KMS-11 (cell line): ENCODE measurements around the gene PNRC2.

Experiments
- H2AFZ ChIP-seq: fragments of 200-600 bp; sonication (generic); 2 replicates; pipeline ENCODE4 v1.6.1; 2016; ENCODE audit warnings: antibody characterized with exemption, mixed run types, low read depth
- H3K27ac ChIP-seq: fragments of 200-600 bp; sonication (generic); 2 replicates; pipeline ENCODE4 v1.6.1; 2016; ENCODE audit warnings: mild to moderate bottlenecking, mixed run types
- H3K27me3 ChIP-seq: fragments of 200-600 bp; sonication (generic); 2 replicates; pipeline ENCODE4 v1.6.1; 2017; ENCODE audit warnings: mild to moderate bottlenecking, low read depth, mixed run types, moderate library complexity; ENCODE audit not compliant: insufficient read depth
- H3K36me3 ChIP-seq: fragments of 200-600 bp; sonication (generic); 2 replicates; pipeline ENCODE4 v1.6.1; 2017; ENCODE audit warnings: mild to moderate bottlenecking, mixed run types; ENCODE audit not compliant: insufficient read depth
- H3K4me1 ChIP-seq: fragments of 200-600 bp; sonication (generic); 2 replicates; pipeline ENCODE4 v1.6.1; 2016; ENCODE audit warnings: mild to moderate bottlenecking, low read depth, mixed run types; ENCODE audit not compliant: poor library complexity, severe bottlenecking
- H3K4me2 ChIP-seq: fragments of 200-600 bp; sonication (generic); 2 replicates; pipeline ENCODE4 v1.7.0; 2016; ENCODE audit warnings: mild to moderate bottlenecking, mixed run types
- H3K4me3 ChIP-seq: fragments of 200-600 bp; sonication (generic); IDR thresholded peaks from 2 replicates; pipeline ENCODE4 v1.6.1; 2017; ENCODE audit warnings: low read depth, low read length, mixed read lengths; ENCODE audit not compliant: insufficient read depth
- H3K79me2 ChIP-seq: fragments of 200-600 bp; sonication (generic); 2 replicates; pipeline ENCODE4 v1.6.1; 2016; ENCODE audit warnings: low read depth, mixed run types; ENCODE audit not compliant: insufficient read depth
- H3K9ac ChIP-seq: fragments of 200-600 bp; sonication (generic); 2 replicates; pipeline ENCODE4 v1.6.1; 2016; ENCODE audit warnings: mild to moderate bottlenecking, mixed run types
- H4K20me1 ChIP-seq: fragments of 200-600 bp; sonication (generic); 2 replicates; pipeline ENCODE4 v1.6.1; 2016; ENCODE audit warnings: mild to moderate bottlenecking, mixed run types; ENCODE audit not compliant: insufficient read depth
- TF ChIP-seq, protein P1 (sequence below): fragments of 200-600 bp; sonication (generic); conservative IDR thresholded peaks from 2 replicates; pipeline ENCODE4 v1.6.1; 2017; ENCODE audit warnings: low read depth, mild to moderate bottlenecking, antibody characterized with exemption, low read length, moderate library complexity, mixed read lengths

The PNRC2 gene

DNA sequence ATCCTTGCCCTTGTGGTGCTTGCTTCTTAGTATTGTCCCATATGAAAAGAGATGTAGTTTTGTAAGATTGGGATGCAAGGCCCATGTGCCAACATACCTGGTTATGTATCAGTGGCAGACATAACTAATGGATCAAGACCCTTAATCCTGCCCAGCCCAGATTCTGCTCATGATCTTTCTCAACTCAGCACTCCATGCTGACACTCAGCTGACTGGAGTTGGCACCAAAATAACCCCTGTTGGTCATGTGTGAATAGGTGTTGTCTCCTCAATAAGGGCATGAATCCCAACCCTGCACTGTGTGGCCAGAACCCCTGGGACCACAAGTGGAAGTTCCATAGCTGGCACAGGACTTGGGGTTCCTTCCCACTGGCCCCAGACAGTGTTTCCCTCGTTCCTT, 32.5 kb upstream of the PNRC2 start:
- H3K79me2 ChIP-seq, result no peaks in the 10 kb centered on the region
- H3K36me3 ChIP-seq, result no peaks in the 10 kb centered on the region
- TF ChIP-seq, protein P1, sequence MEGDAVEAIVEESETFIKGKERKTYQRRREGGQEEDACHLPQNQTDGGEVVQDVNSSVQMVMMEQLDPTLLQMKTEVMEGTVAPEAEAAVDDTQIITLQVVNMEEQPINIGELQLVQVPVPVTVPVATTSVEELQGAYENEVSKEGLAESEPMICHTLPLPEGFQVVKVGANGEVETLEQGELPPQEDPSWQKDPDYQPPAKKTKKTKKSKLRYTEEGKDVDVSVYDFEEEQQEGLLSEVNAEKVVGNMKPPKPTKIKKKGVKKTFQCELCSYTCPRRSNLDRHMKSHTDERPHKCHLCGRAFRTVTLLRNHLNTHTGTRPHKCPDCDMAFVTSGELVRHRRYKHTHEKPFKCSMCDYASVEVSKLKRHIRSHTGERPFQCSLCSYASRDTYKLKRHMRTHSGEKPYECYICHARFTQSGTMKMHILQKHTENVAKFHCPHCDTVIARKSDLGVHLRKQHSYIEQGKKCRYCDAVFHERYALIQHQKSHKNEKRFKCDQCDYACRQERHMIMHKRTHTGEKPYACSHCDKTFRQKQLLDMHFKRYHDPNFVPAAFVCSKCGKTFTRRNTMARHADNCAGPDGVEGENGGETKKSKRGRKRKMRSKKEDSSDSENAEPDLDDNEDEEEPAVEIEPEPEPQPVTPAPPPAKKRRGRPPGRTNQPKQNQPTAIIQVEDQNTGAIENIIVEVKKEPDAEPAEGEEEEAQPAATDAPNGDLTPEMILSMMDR, result no peak
- no peak overlapping the region for H3K9ac ChIP-seq
- H2AFZ ChIP-seq, result no peak overlapping the region
- no peak overlapping the region for H3K4me3 ChIP-seq
- H3K4me2 ChIP-seq, result no peak overlapping the region
- no peaks in the 10 kb centered on the region for H3K4me1 ChIP-seq
- H4K20me1 ChIP-seq, result no peaks in the 10 kb centered on the region
- no peak overlapping the region for H3K27ac ChIP-seq
- H3K27me3 ChIP-seq, result no peaks in the 10 kb centered on the region

DNA sequence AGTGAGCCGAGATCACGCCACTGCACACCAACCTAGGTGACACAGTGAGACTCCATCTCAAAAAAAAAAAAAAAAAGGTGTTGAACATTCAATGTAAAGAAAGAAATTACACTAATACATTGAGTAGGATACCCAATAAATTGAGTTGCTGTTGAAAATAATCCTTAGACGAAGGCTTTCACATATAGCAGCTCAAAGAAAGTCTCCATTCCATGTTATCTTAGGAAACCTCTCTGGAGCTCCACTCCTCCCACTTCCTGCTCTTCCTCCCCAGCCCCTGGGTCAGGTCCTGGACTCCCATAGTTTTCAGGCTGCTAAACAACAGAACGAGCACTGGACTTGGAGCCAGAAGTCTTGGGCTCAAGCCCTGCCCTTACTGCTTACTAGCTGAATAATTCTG, 30.8 kb upstream of the PNRC2 start:
- H2AFZ ChIP-seq, result no peak overlapping the region
- no peaks in the 10 kb centered on the region for H3K36me3 ChIP-seq
- H3K79me2 ChIP-seq, result no peaks in the 10 kb centered on the region
- no peak overlapping the region for H3K4me3 ChIP-seq
- H3K4me2 ChIP-seq, result no peak overlapping the region
- no peak overlapping the region for H3K9ac ChIP-seq
- no peaks in the 10 kb centered on the region for H3K27me3 ChIP-seq
- no peak overlapping the region for H3K27ac ChIP-seq
- no peaks in the 10 kb centered on the region for H3K4me1 ChIP-seq
- TF ChIP-seq, protein P1, result no peak
- H4K20me1 ChIP-seq, result no peaks in the 10 kb centered on the region

DNA sequence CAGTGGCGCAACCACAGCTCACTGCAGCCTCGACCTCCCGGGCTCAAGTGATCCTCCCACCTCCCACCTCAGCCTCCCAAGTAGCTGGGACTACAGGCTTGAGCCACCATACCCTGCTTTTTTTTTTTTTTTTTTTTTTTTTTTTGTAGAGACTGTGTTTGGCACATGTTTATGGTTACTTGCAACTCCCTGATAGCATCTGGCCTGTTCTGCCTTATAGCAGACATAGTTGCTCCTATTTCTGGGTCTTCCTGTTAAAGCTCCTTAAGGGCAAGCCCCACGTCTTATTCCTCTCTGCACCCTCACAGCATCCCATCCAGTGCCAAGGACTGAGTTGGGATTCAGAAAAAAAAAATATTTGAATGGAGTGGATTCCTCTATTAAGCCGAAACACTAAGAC, 29.4 kb upstream of the PNRC2 start:
- Histone ChIP-seq H3K9ac (no peak overlapping the region), H3K27ac (no peak overlapping the region), H3K36me3 (no peaks in the 10 kb centered on the region), H3K4me2 (no peak overlapping the region), H3K4me1 (no peaks in the 10 kb centered on the region), H3K27me3 (no peaks in the 10 kb centered on the region), H3K4me3 (no peak overlapping the region), H2AFZ (no peak overlapping the region), H3K79me2 (no peaks in the 10 kb centered on the region), H4K20me1 (no peaks in the 10 kb centered on the region)
- TF ChIP-seq, protein P1, result no peak

DNA sequence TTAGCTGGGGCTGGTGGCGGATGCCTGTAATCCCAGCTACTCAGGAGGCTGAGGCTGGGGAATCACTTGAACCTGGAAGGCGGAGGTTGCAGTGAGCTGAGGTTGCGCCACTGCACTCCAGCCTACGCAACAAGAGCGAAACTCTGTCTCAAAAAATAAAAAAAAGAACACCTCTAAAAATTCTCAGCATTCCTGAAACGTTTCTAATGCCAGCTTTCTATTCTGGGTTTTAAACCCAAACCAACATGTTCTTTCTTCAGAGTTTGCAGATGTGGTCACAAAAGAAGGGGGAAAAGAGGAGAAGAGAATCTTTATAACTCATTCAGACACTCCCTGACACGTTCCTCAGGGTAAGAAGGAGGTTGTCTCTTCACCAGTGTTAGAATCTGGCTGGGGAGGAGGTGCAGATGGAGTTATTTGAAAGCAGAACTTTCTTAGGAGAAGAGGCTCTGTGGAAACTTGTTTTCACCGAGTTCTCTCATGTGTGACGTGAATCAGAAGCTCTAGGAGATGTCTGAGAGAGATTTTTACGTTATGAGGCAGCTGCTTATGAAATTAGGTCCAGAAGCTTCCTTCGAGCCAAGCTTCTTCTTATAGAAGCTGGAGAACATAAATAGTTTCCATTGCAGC, 28.7 kb upstream of the PNRC2 start:
- Histone ChIP-seq H3K9ac (no peak overlapping the region), H3K4me1 (no peaks in the 10 kb centered on the region), H3K4me3 (no peak overlapping the region), H3K36me3 (no peaks in the 10 kb centered on the region), H4K20me1 (no peaks in the 10 kb centered on the region), H3K27me3 (no peaks in the 10 kb centered on the region), H3K79me2 (no peaks in the 10 kb centered on the region), H3K27ac (no peak overlapping the region), H2AFZ (no peak overlapping the region), H3K4me2 (no peak overlapping the region)
- TF ChIP-seq, protein P1, result no peak
